HepG2 (cell line): Measurements from ENCODE around the gene MMP27.

Source experiments
- CREB1 ChIP-seq, 2 experiments: fragments of 450-650 bp in 1 of 2; IDR thresholded peaks; 2 replicates each; pipeline ENCODE4 v1.6.1; 2016 to 2017; ENCODE audit warnings: control low read depth in 1 of 2, mild to moderate bottlenecking in 1 of 2, missing compliant biosample characterization in 1 of 2, missing genetic modification characterization in 1 of 2
- RAD51 ChIP-seq: fragments of 450-650 bp; IDR thresholded peaks from 2 replicates; pipeline ENCODE4 v1.6.1; 2016; ENCODE audit warnings: borderline replicate concordance
- SRSF4 ChIP-seq: fragments of 200-400 bp; formaldehyde crosslinking; IDR thresholded peaks from one replicate; pipeline ENCODE4 v1.6.1; 2018; ENCODE audit warnings: mild to moderate bottlenecking, low read depth, low read length, moderate library complexity; ENCODE audit not compliant: poor library complexity, severe bottlenecking
- TBL1XR1 ChIP-seq: fragments of 150-350 bp; IDR thresholded peaks from 2 replicates; pipeline ENCODE4 v1.6.1; 2014; ENCODE audit warnings: borderline replicate concordance, low read length; ENCODE audit not compliant: partially characterized antibody
- TRIM24 ChIP-seq: sonication (generic); formaldehyde crosslinking; IDR thresholded peaks from 2 replicates; pipeline ENCODE4 v1.8.0; 2022; ENCODE audit warnings: mild to moderate bottlenecking, missing genetic modification reagents
- ZBTB7A ChIP-seq: sonication (generic); formaldehyde crosslinking; IDR thresholded peaks from 2 replicates; pipeline ENCODE4 v1.8.0; 2022; ENCODE audit warnings: mild to moderate bottlenecking, missing genetic modification reagents
- ZNF749 ChIP-seq: sonication (generic); formaldehyde crosslinking; IDR thresholded peaks from 2 replicates; pipeline ENCODE4 v1.8.0; 2022; ENCODE audit warnings: mild to moderate bottlenecking, missing genetic modification reagents, moderate library complexity, borderline replicate concordance
- TF ChIP-seq, protein P1 (sequence below): sonication (generic); formaldehyde crosslinking; IDR thresholded peaks from 2 replicates; pipeline ENCODE4 v1.5.0; 2020; ENCODE audit warnings: mild to moderate bottlenecking, missing genetic modification reagents, moderate library complexity

DNA sequence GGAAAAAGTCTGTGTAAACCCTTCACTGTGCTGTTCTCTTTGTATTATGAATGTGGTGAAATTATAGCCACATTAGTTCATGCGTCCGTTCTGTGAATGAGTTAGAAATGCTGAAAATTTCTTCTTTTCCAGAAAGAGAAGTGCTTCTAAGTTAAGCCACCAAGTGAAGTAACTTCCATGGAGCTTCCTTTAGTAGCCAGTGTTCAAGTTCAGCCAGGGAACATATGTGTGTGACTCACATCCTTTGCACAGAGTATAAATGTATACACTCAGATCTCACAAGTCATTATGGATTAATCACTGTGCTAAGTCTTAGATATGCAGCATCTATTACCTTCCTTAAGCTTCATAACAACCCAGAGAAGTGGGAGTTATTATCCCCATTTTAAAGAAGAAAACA is 22.3 kb upstream of the MMP27 start:
- no peak for TF ChIP-seq SRSF4
- no peak for TF ChIP-seq CREB1 (IDR thresholded peaks at IDR 0.05)
- no peak for TF ChIP-seq CREB1 (CRISPR knock-in tag; IDR thresholded peaks at IDR 0.05)
- TF ChIP-seq, protein P1, sequence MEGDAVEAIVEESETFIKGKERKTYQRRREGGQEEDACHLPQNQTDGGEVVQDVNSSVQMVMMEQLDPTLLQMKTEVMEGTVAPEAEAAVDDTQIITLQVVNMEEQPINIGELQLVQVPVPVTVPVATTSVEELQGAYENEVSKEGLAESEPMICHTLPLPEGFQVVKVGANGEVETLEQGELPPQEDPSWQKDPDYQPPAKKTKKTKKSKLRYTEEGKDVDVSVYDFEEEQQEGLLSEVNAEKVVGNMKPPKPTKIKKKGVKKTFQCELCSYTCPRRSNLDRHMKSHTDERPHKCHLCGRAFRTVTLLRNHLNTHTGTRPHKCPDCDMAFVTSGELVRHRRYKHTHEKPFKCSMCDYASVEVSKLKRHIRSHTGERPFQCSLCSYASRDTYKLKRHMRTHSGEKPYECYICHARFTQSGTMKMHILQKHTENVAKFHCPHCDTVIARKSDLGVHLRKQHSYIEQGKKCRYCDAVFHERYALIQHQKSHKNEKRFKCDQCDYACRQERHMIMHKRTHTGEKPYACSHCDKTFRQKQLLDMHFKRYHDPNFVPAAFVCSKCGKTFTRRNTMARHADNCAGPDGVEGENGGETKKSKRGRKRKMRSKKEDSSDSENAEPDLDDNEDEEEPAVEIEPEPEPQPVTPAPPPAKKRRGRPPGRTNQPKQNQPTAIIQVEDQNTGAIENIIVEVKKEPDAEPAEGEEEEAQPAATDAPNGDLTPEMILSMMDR (CRISPR knock-in tag): no peak
- no peak for TF ChIP-seq ZBTB7A
- TF ChIP-seq TRIM24 (CRISPR knock-in tag): no peak
- no peak for TF ChIP-seq TBL1XR1
- TF ChIP-seq ZNF749: no peak
- no peak for TF ChIP-seq RAD51
